Subcutaneous adipose tissue (tissue), 4 donors: ENCODE results near the gene KIAA0930. TPM values are rescaled to one million over a fixed set of nuclear protein-coding genes. Genes with fewer than 3 reads are reported as not detected.

Experiments
- total RNA-seq, 4 donors: library from RNA; depleted of rRNA; stranded (reverse); fragments of >200 nt; gene quantifications; one replicate each; pipeline ENCODE4 v1.1.0, GENCODE V29; 2016
- TF ChIP-seq, protein P1 (sequence below): fragments of 450-650 bp; IDR thresholded peaks from one replicate; pipeline ENCODE4 v1.5.1; 2016; ENCODE audit warnings: low read depth, mild to moderate bottlenecking, control low read depth, antibody characterized with exemption, moderate library complexity

Gene KIAA0930
- total RNA-seq, 4 donors from 2014 or later, result 20.1 to 69.7 (median 36.0) TPM

- TF ChIP-seq, protein P1, sequence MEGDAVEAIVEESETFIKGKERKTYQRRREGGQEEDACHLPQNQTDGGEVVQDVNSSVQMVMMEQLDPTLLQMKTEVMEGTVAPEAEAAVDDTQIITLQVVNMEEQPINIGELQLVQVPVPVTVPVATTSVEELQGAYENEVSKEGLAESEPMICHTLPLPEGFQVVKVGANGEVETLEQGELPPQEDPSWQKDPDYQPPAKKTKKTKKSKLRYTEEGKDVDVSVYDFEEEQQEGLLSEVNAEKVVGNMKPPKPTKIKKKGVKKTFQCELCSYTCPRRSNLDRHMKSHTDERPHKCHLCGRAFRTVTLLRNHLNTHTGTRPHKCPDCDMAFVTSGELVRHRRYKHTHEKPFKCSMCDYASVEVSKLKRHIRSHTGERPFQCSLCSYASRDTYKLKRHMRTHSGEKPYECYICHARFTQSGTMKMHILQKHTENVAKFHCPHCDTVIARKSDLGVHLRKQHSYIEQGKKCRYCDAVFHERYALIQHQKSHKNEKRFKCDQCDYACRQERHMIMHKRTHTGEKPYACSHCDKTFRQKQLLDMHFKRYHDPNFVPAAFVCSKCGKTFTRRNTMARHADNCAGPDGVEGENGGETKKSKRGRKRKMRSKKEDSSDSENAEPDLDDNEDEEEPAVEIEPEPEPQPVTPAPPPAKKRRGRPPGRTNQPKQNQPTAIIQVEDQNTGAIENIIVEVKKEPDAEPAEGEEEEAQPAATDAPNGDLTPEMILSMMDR, result no peak
Measured at GRCh38 chr22:45159652-45160462, 80.8 kb downstream of the KIAA0930 start.

DNA sequence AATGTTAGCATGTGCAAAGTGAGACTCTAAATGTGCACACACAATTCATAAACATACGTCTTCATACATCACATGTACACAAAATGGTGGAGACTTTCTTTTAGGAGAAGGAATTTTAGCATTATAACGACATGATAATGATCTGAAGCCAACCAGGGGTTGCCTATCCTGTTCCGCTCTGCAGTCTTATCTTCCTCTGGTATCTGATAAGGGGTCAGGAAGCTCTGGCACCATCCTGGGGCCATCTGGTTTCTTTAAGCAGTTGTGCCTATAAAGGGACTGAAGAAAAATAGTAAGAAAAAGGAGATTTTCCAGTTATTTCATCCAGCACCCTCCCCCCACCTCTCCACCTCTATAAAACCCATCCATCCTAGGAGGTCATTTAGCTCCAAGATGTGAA lies 82.8 kb downstream of the KIAA0930 start:
- TF ChIP-seq, protein P1, result no peak

DNA sequence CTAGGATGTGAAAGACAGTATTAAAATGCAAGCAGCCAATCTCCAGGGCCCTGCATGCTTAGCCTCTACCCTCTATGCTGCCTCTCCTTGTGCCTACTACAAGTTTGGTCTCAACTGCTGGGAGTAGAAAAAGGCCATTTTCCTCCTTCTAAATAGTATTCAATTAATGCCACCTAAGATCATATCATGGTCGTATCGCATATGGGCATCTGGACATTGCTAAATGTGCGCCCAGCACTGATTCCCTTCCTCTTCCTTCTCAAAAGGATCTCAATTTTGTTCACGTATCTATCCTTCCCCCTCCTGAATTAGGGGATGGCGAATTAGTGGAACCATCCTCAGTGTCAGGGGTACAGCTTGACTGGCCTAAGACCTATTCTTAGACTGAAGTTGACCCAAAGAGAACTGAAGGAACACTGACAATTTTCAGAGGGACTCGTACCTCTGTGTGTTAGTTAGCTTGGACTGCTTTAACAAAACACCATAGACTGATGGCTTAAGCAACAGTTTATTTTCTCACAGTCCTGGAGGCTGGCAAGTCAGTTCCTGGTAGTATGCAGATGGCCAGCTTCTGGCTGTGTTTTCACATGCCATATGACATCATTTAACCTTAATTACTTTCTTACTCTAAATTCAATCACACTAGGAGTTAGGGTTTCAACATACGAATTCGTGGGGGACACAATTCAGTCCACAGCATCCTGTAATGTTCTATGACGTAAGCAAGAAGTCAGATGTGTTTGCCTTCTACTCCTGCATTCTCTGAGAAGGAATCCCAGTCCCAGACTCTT lies 85.4 kb downstream of the KIAA0930 start:
- TF ChIP-seq, protein P1, result no peak

- TF ChIP-seq, protein P1, result no peak
Measured at GRCh38 chr22:45154383-45154782, 86.3 kb downstream of the KIAA0930 start.

GRCh38 chr22:45151503-45151902 lies 89.2 kb downstream of the KIAA0930 start:
- TF ChIP-seq, protein P1, result no peak

- TF ChIP-seq, protein P1, result no peak
Measured at GRCh38 chr22:45150139-45150538, 90.6 kb downstream of the KIAA0930 start.

- TF ChIP-seq, protein P1, result no peak
Measured at GRCh38 chr22:45149671-45150070, 91.0 kb downstream of the KIAA0930 start.
